ENCODE data around the gene FBXL15.

- TF ChIP-seq POLR2AphosphoS5 (IDR thresholded peaks at IDR 0.05; ENCODE audit: low read depth, low read length) (no peak), SIN3A (IDR thresholded peaks at IDR 0.05; ENCODE audit: borderline replicate concordance, insufficient read depth, low read length) (no peak), REST (IDR thresholded peaks at IDR 0.05; ENCODE audit: insufficient read depth in 1 of 2, low read depth in 2 of 2, low read length in 2 of 2) (no peak), TAF1 (IDR thresholded peaks at IDR 0.05; ENCODE audit: borderline replicate concordance, insufficient read depth, low read length) (no peak), FOXP2 (optimal IDR thresholded peaks at IDR 0.05; ENCODE audit: borderline replicate concordance, extremely low read depth, extremely low read length, insufficient read depth) (no peak)
Measured at GRCh38 chr10:102455893-102456471, 35.3 kb downstream of the FBXL15 start.

Data from PFSK-1 (cell line).